GM21515 (cell line): ENCODE results near the gene PVALEF.

ENCODE experiments used
- ATAC-seq: cut with Tn5 transposase; IDR thresholded peaks from one replicate; pipeline ENCODE4 v1.9.1; 2021; ENCODE audit not compliant: unreplicated experiment

PVALEF gene

DNA sequence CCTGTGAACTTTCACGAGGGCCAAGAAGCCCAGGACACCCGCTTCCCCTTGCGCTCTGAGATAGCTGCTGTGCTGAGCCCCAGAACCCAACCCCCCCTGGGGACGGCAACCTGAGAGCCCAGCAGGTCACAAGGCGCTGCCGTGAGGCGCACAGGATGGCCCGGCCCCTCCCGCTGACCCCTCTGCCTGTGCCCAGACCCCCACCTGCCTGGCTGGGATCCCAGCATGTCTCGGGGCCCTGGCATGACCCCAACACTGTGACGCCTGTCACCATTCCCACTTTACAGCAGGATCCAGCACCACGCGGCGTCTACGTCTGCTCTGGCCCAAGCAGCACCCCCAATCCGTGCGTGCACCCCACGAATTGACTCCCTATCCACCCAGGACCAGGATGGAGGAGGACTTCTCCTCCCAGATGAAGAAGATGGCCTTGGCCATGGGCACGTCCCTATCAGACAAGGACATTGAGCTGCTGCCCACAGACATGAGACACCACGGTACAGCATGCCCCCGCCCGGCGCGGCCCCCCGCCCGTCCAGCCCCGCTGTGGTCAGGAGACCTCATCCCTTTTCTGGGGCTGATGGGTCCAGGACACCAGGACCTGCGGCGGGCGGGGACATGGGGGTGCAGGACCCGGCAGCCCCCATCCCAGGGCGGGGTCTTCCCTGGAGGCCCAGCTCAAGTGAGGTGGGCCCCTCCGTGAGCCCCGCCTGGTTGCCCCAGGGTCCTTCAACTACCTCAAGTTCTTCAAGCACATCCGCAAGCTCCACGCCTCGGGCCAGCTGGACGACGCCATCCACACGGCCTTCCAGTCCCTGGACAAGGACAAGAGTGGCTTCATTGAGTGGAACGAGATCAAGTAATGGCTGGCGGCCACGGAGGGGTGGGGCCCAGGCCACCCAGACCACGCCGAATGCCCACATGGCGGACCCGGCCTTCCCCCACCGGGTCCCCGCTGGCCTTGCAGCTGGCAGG is 15.8 kb downstream of the PVALEF start:
- no peak for ATAC-seq

DNA sequence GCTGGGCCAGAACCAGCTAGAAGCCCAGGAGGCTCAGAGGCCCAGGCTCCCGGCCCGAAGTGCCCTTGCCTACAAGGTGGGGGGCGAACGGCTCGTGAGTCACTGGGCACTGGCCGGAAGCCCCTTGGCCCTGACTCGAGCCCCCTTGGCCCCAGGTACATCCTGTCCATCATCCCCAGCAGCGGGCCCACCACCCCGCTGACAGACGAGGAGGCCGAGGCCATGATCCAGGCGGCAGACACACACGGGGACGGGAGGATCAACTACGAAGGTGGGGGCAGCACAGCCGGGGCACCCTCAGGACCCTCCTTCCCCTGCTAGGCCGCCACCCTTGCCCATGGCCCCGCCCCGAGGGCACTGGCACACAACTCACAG is 16.5 kb downstream of the PVALEF start:
- ATAC-seq = no peak

DNA sequence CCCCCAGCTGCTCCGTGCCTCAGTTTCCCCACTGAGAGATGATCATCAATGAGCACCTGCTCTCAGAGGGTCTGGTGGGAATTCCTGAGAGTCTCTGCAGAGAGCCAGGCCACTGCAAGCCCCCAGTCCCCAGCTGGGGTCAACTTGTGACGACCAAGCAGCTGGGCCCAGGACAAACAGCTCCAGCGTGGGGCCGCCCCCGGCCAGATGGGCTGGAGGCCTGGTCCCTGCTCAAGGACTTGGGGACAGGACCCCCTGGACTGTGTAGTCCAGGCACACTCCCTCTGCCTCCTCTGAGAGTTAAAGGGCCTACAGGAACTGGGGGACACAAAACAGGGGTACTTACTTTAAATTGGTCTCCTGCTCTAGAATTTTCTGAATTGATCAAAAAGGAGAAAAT is 17.3 kb downstream of the PVALEF start:
- no peak for ATAC-seq

DNA sequence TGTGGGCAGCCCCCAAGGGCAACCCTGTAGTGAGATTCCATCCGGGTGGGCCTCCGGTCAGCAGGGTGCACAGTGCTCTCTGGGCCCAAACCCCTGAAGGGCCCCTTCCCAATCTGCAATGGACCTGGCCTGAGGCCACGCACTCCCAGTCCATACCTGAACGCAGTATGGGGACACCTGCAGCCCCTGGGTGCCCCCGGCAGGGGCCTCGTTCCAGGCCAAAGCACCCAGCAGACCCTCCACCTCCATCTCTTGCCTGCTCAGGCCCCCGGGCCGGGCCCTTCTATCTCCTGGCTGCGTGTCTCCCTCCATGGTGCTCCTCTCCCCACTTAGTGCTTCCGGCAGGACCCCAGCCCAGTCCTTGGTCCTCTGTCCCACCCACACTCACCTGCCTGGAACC is 18.0 kb downstream of the PVALEF start:
- no peak for ATAC-seq

DNA sequence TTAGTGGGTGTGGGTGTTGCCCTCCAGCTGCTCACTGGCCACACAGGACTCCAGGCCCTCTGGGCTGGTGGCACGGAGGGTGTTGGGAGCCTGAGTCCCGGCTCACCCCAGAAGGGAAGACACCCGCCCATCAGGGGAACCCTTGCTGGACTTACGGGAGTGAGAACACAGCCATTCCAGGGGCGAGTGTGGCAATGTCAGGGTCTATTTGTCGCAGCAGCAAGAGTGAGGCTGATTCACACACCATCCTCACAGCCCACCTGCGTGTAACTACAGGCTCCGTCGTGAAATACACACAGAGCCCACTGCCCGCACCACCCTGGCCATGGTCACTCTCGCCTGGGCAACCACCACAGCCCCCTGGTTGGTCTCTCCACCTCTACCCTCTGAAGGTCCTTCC is 18.5 kb downstream of the PVALEF start:
- no peak for ATAC-seq

DNA sequence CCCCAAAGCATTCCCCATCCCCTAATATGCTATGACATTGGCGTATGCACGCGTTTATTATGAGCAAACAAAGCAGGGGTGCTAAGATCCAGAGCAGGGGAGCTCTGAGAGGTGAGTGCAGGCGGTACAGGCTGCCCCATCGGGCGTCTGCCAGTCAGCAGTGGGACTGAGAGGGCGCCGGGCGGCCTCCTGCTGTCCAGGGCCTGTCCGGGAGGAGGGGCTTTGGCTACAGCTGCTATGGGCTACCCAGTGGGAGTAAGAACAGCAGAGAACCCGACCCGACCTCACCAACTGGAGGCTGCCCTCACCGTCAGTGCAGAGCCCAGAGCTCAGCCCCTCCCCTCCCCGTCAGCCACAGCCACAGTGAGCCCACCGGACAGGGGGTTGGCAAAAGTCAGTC is 19.2 kb downstream of the PVALEF start:
- ATAC-seq = no peak

DNA sequence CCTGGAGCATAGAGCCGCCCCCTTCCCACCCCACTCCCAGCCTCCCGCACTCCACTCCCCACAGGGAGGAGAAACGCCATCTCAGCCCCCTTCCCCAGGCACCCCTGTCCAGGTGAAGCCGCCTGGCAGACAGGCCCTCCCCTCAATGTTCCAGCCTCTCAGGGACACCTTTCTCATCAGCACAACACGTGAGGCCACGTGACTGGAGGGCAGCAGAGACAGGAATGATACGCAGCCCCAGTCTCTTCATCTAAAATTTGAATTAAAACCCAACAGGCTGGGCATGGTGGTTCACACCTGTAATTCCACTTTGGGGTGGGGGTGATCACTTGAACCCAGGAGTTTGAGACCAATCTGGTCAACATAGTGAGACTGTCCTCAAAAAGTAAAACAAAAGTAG is 20.9 kb downstream of the PVALEF start:
- ATAC-seq = no peak

DNA sequence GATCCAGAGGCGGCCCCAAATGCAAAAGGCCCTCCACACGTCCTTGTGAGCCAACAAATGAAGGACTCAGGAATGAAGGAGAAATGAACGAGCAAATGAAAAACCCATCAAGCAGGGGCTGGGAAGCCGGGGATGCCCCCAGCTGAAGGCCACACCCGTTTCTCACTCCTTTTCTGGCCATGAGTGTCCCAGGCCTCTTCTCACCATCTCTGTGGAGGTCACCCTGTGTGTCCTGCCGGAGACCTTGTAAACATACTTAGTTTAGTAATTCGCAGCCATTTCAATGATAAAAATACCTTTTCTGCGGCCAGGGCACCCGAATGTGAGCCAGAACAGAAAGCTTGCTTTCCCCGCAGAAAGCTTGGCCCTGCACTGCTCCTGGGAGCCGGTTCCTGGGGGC is 21.8 kb downstream of the PVALEF start:
- no peak for ATAC-seq

DNA sequence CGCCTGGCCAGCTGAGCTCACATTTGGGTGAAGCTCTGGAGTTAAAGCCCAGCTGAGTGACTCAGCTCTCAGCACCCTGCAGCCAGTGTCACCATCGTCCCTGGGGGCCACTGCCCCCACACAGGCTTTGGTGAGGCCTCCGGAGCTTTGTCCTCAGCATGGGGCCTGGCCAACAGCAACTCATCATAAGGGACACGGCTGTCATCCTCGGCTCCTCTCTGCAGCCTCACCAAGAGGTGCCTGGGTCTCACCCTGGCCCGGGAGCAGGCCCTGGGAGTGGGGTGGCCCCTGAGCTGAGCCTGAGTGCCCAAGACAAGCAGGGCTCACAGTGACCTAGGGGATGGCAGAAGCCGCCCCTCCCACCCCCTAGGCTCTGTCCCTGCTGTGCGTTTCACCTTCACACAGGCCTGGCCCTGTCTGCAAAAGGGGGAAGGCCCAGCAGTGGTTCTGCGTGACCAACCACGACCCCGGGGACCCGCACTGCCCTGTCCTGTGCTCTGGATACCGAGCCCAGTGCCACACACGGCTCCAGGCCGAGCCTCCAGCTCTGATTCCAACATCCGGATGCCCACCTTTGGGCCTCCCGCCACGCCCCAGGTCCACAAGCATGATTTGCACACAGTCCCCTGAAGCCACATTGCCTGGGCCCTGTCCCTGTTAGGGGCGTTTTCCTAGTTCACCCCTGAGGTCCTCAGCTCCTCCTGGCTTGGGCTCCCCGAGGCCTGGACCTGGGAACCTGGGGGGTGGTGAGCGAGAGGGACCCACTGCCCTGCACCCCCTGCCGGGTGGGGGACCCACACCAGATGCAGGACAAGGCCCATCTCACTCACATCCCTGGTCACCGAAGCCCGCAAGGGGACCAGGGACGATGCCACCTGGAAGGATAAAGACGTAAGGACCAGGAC is 22.5 kb downstream of the PVALEF start:
- no peak for ATAC-seq

DNA sequence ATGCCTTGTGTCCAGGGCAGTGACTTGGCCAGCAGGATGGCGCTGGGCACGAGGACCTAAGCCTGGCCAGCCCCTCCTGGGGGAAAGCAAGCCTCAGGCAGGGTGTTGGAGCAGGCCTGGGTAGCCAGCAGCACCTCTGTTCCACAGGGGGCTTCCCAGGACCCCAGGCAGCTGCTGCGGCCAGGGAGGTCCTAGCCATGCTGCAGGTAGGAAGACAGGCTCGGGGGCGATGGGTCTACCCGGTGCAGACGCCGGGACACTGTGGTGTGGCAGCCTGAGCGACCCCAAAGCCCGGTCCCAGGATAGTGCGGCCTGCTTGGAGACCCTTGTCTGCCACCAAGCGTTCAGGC is 23.2 kb downstream of the PVALEF start:
- no peak for ATAC-seq

DNA sequence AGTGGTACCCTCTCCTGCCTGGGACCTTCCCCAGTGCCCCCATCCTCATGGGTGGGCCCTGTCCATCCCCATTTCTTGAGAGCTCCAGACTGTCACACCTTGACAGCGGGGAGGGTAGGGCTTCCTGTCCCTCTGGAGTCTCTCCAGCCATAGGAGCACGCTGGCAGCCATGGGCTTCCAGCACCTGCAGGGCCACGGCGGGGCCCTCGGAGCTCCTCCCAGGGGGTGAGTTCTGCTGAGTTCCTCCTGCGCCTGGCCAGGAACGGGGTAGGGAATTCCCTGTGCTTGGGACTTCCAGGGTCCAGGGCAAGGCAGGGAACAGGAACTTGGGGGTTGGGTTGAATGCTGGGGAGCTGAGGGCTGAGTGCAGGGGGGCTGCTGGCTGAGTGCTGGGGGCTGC is 23.7 kb downstream of the PVALEF start:
- ATAC-seq = no peak

DNA sequence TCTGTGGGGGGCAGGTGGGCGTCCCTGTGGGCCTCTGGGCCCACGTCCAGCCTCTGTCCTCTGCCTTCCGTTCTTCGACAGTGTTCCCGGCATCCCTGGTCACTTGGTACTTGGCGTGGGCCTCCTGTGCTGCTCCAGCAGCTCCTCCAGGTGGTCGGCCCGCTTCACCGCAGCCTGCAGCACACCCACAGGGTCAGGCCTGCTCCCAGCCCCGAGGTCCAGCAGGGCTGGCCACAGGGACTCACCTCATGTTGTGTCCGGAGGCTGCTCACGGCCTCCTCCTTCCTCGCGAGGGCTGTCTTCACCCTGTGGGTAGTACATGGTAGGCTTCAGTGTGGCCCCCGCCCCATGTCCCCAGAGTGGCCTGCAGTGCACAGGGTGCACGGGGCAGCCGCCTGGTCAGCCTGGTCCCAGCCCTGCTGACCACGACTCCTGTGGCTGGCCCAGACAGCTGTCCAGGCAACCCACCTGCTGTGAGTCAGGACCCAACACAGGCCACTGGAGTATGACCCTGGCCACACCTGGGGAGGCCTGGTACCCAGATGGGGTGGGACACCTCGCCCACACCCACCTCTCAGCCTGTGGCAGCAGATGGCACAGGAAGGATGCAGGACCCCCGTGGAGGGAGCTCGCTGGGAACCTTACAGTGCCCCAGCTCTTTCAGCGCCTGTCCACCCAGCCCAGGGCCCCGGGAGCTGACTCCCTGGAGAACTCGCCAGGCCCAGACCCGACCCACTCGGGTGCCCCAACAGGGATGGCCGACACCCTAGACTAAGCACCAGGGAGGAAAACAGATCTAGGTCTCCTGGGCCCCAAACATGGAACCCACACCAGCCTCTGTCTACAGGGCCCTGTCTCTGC is 24.6 kb downstream of the PVALEF start:
- ATAC-seq = no peak

DNA sequence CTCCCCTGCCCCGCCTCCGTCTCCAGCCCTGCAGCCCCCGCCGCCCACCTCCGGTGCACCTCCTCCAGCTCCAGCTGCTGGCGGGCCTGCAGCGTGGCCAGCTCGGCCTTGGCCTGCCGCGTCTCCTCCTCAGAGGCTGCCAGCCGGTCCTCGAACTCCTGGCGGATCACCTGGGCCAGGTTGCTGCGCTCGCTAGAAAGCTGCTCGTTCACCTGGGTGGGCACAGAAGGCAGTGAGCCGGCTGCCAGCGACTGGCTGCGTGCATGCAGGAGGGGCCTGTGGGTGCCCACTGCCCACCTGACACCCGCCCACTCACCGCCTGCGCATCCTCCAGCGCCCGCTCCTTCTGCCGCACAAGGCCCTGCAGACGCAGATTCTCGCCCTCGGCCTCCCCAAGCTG is 25.3 kb downstream of the PVALEF start:
- no peak for ATAC-seq

DNA sequence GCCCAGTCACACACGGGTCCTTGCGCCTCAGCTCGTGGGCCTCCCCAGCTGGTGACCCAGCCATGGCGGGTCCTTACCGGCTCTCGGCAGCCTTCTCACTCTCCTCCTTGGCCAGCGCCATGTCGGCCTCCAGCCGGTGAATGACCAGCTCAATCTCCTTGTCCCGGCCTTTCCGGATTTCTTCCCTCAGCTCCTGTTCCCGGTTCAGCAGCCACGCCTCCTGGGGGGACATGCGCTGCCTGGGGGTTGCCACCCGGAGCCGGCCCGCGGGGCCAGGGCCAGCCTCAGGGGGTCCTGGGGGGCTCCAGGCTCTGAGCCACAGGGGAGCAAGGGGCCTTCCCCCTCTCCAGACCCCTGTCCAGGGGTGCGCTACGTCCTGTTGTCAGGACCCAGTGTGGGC is 25.8 kb downstream of the PVALEF start:
- no peak for ATAC-seq

DNA sequence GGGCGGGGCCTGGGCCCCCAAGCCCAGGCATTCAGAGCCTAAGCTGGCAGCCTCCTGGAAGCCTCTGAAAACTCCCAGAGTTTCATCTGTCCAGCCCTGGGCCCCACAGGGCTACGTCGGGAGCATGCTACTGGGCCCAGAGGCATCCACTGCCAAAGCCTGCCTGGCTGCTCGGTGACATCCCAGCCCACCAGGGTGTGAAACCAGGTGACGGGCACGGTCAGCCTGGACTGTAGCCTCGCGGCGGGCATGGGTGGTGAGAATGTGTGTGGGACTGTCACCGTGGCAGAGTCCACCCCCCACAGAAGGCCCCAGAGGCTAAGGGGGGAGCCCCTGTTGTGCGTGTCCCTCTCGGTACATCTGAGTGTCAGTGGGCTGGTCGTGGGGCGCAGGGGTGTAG is 26.3 kb downstream of the PVALEF start:
- ATAC-seq = no peak

DNA sequence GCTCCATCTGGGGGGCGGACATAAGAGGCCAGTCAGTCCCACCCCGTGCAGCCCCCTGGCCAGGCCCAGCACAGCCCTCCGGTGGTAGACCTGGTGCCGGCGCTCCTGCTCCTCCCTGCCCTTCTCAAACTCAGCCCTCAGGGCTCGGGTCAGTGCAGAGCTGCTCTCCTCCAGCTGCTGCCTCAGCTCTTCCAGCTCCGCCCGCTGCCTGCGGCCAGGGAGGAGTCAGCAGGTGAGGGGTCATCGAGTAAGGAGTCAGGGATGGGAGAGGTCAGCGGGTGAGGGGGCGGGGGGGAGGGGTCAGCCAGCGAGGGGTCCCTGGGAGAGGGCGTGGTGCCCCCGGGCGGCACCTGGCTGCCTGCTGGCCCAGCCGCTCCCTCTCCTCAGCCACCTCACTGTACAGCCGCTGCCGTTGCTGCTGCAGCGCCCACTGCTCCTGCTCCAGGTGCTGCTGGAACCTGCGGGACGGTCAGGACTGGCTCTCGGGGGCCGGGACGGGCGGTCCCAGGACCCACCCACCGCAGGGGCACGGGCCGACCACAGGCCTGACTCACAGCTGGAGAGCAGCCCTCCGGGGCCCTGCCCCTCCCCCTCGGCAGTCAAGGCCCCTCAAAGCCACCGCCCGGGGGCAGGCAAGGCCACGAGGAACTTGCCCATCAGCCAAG is 27.2 kb downstream of the PVALEF start:
- ATAC-seq = no peak

DNA sequence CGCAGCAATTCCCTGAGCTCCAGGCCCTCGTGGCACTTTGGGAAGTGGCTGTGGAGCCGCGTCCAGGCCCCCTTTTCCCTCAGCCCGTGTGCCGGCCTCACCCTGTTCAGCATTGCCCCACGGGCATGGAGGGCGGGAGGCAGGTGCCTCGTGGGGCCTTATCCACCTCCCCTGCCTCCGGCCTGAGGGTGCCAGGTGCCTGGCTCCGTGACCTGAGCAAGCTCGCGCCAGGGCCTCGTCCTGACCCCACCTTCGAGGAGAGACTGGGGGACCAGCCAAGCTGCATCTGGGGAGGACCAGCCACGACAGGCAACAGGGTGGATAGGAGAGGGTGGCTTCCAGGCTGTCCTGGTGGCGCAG is 27.7 kb downstream of the PVALEF start:
- ATAC-seq = no peak

DNA sequence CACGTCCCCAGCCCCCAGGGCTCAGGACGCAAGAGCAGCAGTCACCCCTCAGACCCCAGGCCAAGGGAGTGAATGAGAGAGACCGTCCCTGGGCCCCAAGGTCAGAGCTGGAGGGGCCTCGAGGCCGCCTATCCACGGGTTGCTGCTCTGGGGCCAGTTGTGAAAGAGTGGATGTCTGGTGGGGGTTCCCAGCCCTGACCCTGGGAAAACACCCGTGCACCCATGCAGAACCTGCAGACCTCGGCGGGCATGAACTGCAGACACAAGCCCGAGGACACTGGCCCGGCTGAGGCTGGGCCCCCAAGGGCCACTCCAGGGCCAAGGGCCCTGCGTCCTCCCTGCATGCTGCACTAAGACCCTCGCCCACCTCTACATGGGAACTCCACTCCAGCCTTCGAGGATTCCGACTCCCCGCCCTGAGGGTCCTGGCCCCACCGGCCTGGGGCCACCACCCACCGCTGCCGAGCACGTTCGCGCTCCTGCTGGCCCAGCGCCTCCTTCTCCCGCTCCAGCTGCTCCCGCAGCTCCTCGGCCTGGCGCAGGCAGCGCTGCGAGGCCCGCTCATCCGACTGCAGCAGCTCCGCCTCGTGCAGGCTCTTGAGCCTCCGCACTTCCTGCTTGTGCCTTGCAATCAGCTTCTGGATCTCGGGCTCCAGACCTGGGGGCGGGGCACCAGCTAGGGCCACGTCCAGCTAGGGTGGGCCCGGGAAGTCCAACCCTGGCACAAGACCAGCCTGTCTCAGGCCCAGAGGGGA is 28.3 kb downstream of the PVALEF start:
- no peak for ATAC-seq

DNA sequence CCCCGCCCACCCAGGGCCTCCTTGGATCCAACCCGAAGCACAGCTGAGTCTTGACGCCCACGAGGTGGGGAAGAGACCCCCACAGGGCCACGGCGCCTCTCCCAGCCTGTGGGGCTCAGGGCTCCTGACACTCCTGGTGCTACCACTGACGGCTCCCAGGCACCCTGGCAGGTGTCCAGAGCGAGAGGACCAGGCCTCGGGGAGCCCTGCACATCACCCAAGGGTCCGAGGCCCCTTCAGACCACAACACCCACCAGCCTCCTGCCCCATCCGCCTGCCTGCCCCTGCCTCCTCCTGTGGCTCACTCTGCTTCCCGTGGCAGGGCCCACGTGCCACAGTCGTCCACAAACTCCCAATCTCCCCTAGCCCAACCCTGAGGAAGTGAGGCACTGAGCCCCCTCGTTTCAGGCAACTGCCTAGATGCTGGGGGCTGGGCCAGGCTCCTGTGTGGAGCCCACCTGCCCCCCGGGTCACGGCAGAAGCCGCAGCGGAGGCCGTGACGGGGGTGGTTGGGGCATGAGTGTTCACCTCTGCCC is 29.0 kb downstream of the PVALEF start:
- no peak for ATAC-seq
